Activated CD8-positive, alpha-beta T cell treated with anti-CD3 and anti-CD28 coated beads, Interleukin-2, amount 10 ng/mL, durations not matched to agents 7 days and 5 days (primary cell): ENCODE measurements around the gene LCNL1. TPM values are rescaled to one million over a fixed set of nuclear protein-coding genes. Genes with fewer than 3 reads are reported as not detected.

ENCODE experiments used
- ATAC-seq: fragments of 150-1000 bp; cut with Tn5 transposase; one replicate; pipeline ENCODE4 v1.10.0; 2021; ENCODE audit warnings: moderate library complexity
- CTCF ChIA-PET: fragments of 350-600 bp; sonication (Branson Sonifier 250); formaldehyde crosslinking; loops from one replicate; lab custom pipeline; 2021; ENCODE audit warnings: antibody characterized with exemption; lab: Charles Lee
- POLR2A ChIA-PET: fragments of 350-600 bp; sonication (Branson Sonifier 250); formaldehyde crosslinking; loops from one replicate; lab custom pipeline; 2021; ENCODE audit warnings: antibody characterized with exemption; lab: Charles Lee
- DNase-seq: peaks from one replicate; pipeline ENCODE4 v3.0.0-alpha.2; 2020
- H3K27ac Mint-ChIP-seq: one replicate; pipeline ENCODE4 v1.8.0; 2021; ENCODE audit warnings: mild to moderate bottlenecking, mixed read lengths
- H3K27me3 Mint-ChIP-seq: one replicate; pipeline ENCODE4 v1.8.0; 2021; ENCODE audit warnings: low read depth, mixed read lengths
- H3K36me3 Mint-ChIP-seq: one replicate; pipeline ENCODE4 v1.8.0; 2021; ENCODE audit warnings: low read depth, mixed read lengths
- H3K4me1 Mint-ChIP-seq: one replicate; pipeline ENCODE4 v1.8.0; 2021; ENCODE audit warnings: low read depth, mixed read lengths
- H3K4me3 Mint-ChIP-seq: one replicate; pipeline ENCODE4 v1.8.0; 2021; ENCODE audit warnings: mild to moderate bottlenecking, mixed read lengths
- H3K9me3 Mint-ChIP-seq: one replicate; pipeline ENCODE4 v1.8.0; 2022; ENCODE audit warnings: mixed read lengths; ENCODE audit not compliant: insufficient read depth
- total RNA-seq, 2 experiments: library from RNA; stranded (reverse); gene quantifications; one replicate each; pipeline ENCODE4 v1.2.3, GENCODE V29; 2021

LCNL1 gene
- total RNA-seq, 2 experiments from 2014 or later, result not detected

GRCh38 chr9:137011907-137012675 is 29.3 kb downstream of the LCNL1 start:
- H3K27ac Mint-ChIP-seq, result no peak overlapping the region
- no peak overlapping the region for H3K4me3 Mint-ChIP-seq
- no peaks in the 10 kb centered on the region for H3K9me3 Mint-ChIP-seq
- ATAC-seq (no peak), DNase-seq (no peak)
- H3K36me3 Mint-ChIP-seq, result peaks cover 16% of the 10 kb centered on the region
- no peaks in the 10 kb centered on the region for H3K4me1 Mint-ChIP-seq
- H3K27me3 Mint-ChIP-seq, result no peaks in the 10 kb centered on the region
- POLR2A ChIA-PET, result no interaction called here
- CTCF ChIA-PET, result no interaction called here

DNA sequence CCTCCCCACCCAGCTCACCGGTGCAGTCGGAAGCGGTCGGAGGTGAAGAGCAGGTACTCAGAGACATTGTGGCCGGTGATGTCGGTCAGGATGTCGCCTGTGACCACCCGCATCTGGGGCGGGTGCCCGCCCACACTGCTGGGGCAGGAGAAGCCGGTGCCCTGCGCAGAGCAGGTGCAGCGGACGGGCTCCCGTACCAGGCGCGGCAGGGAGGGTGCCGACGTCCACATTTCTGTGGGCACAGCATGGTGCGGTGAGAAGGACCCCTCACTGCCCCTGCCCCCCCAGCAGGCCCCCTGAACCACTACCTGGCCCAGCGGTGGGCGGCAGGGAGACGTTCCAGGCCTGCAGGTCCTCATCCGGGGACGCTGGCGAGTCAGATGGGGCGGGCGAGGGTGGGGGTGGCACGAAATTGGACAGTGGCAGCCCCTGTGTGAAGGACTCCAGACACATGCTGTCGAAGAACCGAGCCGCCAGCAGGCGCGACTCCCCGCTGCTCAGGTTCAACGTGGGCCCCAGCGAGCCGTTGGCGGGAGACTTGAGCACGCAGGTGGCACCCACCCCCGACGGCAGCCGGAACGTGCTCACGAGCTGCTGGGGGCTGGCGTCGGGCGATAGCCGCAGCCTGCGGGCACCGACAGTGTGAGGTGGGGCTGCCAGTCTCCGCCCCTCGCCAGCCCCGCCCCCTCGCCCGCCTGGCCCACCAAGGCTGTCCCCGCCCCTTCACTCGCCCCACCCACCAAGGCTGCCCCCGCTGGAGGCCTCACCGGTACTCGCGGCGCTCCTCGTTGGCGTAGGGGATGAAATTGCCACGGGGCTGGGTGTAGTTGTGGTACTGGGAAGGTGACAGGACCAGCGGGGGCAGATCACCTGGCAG is 30.1 kb downstream of the LCNL1 start:
- H3K4me3 Mint-ChIP-seq, result no peak overlapping the region
- CTCF ChIA-PET, result no interaction called here

DNA sequence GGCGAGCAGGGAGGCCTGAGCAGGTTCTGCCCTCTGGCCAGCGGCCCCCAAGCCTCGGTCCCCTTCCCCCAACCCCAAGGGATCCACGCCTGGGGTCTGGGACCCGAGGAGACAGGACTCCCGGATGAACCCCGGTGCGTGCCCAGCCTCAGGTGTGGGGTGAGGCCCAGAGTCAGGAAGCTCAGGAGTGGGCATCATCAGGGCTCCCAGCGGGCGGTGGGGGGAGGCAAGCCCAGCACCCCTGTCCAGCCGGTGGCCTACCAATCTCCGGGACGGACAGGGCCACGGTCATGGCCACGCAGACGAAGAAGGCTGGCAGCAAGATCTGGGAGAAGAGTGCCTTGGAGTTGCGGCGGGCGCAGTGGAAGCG is 30.8 kb downstream of the LCNL1 start:
- Mint-ChIP-seq H3K4me1 (peaks cover under 1% of the 10 kb centered on the region), H3K27me3 (no peaks in the 10 kb centered on the region), H3K4me3 (no peak overlapping the region), H3K27ac (no peak overlapping the region), H3K36me3 (peaks cover 17% of the 10 kb centered on the region), H3K9me3 (no peaks in the 10 kb centered on the region)
- ChIA-PET POLR2A (no interaction called here), CTCF (no interaction called here)
- no peak for DNase-seq
- no peak for ATAC-seq

More for the DNA sequence above, 30.1 kb downstream of the LCNL1 start:
- no peaks in the 10 kb centered on the region for H3K9me3 Mint-ChIP-seq
- DNase-seq (no peak), ATAC-seq (no peak)
- H3K36me3 Mint-ChIP-seq, result peaks cover 17% of the 10 kb centered on the region
- POLR2A ChIA-PET, result no interaction called here
- no peaks in the 10 kb centered on the region for H3K27me3 Mint-ChIP-seq
- H3K27ac Mint-ChIP-seq, result no peak overlapping the region
- no peaks in the 10 kb centered on the region for H3K4me1 Mint-ChIP-seq

DNA sequence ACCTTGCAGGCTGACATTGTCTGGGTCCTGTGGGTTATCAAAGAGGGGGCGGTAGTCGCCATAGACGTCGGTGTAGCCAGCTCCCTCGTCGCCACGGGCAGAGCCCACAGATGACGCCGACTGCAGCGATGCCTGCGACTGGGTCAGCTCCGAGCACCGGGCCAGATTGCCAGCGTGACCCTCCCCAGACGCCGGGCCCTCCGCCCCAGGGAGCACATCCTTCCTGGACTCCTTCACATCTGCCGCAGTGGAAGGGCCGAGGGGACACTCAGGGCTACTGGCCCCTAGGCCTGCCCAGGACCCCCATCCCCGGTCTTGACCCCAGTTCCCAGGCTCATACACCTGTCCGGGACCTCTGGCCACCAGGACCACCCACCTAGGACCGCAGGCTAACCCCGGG is 31.4 kb downstream of the LCNL1 start:
- DNase-seq (no peak), ATAC-seq (no peak)
- ChIA-PET CTCF (no interaction called here), POLR2A (no interaction called here)
- H3K27ac Mint-ChIP-seq, result no peak overlapping the region
- H3K4me1 Mint-ChIP-seq, result peaks cover 2% of the 10 kb centered on the region
- peaks cover 17% of the 10 kb centered on the region for H3K36me3 Mint-ChIP-seq
- no peak overlapping the region for H3K4me3 Mint-ChIP-seq
- no peaks in the 10 kb centered on the region for H3K27me3 Mint-ChIP-seq
- H3K9me3 Mint-ChIP-seq, result no peaks in the 10 kb centered on the region

GRCh38 chr9:137014776-137015539 is 32.2 kb downstream of the LCNL1 start:
- CTCF ChIA-PET, result no interaction called here
- POLR2A ChIA-PET, result interaction anchor here (0.6 kb wide), 1 partner anchor 213 kb away, joined by 3 read pairs; no protein-coding TSS in a partner anchor
- no peak overlapping the region for H3K4me3 Mint-ChIP-seq
- DNase-seq, result no peak
- no peaks in the 10 kb centered on the region for H3K27me3 Mint-ChIP-seq
- no peak overlapping the region for H3K27ac Mint-ChIP-seq
- H3K9me3 Mint-ChIP-seq, result no peaks in the 10 kb centered on the region
- ATAC-seq, result no peak
- peaks cover 21% of the 10 kb centered on the region for H3K36me3 Mint-ChIP-seq
- peaks cover 4% of the 10 kb centered on the region for H3K4me1 Mint-ChIP-seq

- Mint-ChIP-seq H3K36me3 (peaks cover 21% of the 10 kb centered on the region), H3K9me3 (no peaks in the 10 kb centered on the region), H3K4me1 (peaks cover 4% of the 10 kb centered on the region), H3K27me3 (no peaks in the 10 kb centered on the region), H3K4me3 (no peak overlapping the region), H3K27ac (no peak overlapping the region)
- ChIA-PET POLR2A (interaction anchor here (0.6 kb wide), 1 partner anchor 214 kb away, joined by 3 read pairs; no protein-coding TSS in a partner anchor), CTCF (no interaction called here)
- ATAC-seq (no peak), DNase-seq (no peak)
These were observed 32.7 kb downstream of the LCNL1 start for GRCh38 chr9:137015540-137015930.

- Mint-ChIP-seq H3K27me3 (no peaks in the 10 kb centered on the region), H3K9me3 (no peaks in the 10 kb centered on the region), H3K4me3 (no peak overlapping the region), H3K4me1 (peaks cover 4% of the 10 kb centered on the region), H3K27ac (no peak overlapping the region), H3K36me3 (peaks cover 21% of the 10 kb centered on the region)
- ATAC-seq, result no peak
- ChIA-PET CTCF (no interaction called here), POLR2A (interaction anchor here (0.6 kb wide), 1 partner anchor 214 kb away, joined by 3 read pairs; no protein-coding TSS in a partner anchor)
- DNase-seq, result no peak
These were observed 33.2 kb downstream of the LCNL1 start for GRCh38 chr9:137015976-137016375.

DNA sequence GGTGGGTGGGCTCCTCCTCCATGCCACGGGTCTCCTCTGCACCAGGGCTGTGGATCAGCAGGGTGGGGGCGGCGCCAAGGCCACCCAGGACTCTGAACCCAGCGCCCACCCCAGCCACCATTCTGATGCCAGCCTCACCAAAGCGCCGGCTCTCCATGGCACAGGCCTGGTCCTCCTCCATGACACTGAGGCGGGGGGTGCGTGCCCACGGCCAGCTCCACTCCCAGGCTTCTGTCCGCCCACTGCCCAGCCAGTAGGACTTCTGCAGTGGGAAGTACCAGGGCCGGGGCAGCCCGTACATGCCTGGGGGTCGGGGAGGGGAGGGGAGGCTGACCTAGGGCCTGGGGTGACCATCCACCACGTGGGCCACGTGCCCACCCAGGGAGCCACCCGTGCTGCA is 33.6 kb downstream of the LCNL1 start:
- Mint-ChIP-seq H3K4me3 (no peak overlapping the region), H3K4me1 (peaks cover 4% of the 10 kb centered on the region), H3K27me3 (no peaks in the 10 kb centered on the region), H3K27ac (no peak overlapping the region), H3K36me3 (peaks cover 18% of the 10 kb centered on the region), H3K9me3 (no peaks in the 10 kb centered on the region)
- ChIA-PET CTCF (interaction anchor here (1.3 kb wide), 1 partner anchor 209 kb away, joined by 3 read pairs; the partner anchor contains the start of gene RABL6), POLR2A (no interaction called here)
- ATAC-seq (no peak), DNase-seq (no peak)

- ChIA-PET POLR2A (no interaction called here), CTCF (interaction anchor here (1.3 kb wide), 1 partner anchor 209 kb away, joined by 3 read pairs; the partner anchor contains the start of gene RABL6)
- DNase-seq (no peak), ATAC-seq (no peak)
- no peak overlapping the region for H3K4me3 Mint-ChIP-seq
- no peaks in the 10 kb centered on the region for H3K9me3 Mint-ChIP-seq
- peaks cover 5% of the 10 kb centered on the region for H3K4me1 Mint-ChIP-seq
- H3K27me3 Mint-ChIP-seq, result no peaks in the 10 kb centered on the region
- peaks cover 18% of the 10 kb centered on the region for H3K36me3 Mint-ChIP-seq
- H3K27ac Mint-ChIP-seq, result no peak overlapping the region
These were observed 34.3 kb downstream of the LCNL1 start for GRCh38 chr9:137017071-137017470.

GRCh38 chr9:137017791-137018497 is 35.2 kb downstream of the LCNL1 start:
- H3K4me1 Mint-ChIP-seq, result peaks cover 7% of the 10 kb centered on the region
- H3K27me3 Mint-ChIP-seq, result no peaks in the 10 kb centered on the region
- no peak overlapping the region for H3K4me3 Mint-ChIP-seq
- DNase-seq (no peak), ATAC-seq (no peak)
- ChIA-PET CTCF (interaction anchor here (1.3 to 4.1 kb wide), 2 partner anchors 11 to 210 kb away, joined by 3 to 18 read pairs; partner anchors contain the start of gene RABL6), POLR2A (no interaction called here)
- H3K27ac Mint-ChIP-seq, result no peak overlapping the region
- no peaks in the 10 kb centered on the region for H3K9me3 Mint-ChIP-seq
- H3K36me3 Mint-ChIP-seq, result peaks cover 18% of the 10 kb centered on the region
